ENCODE results near the gene SNF8. TPM values are rescaled to one million over a fixed set of nuclear protein-coding genes. Genes with fewer than 3 reads are reported as not detected.

SNF8 gene
- total RNA-seq, 1 donor from 2014 or later = 36.5 TPM

DNA sequence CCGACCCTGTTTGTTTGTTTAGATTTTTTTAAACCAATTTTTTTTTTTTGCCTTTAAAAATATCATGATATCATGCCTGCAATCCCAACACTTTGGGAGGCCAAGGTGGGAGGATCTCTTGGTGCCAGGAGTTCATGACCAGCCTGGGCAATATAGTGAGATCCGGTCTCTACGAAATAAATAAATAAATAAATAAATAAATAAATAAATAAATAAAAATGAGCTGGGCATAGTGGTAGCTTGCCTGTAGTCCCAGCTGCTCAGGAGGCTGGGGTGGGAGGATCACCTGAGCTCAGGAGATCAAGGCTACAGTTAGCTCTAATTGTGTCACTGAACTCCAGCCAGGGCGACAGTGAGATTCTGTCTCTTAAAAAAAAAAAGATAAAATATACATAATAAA lies 44.5 kb upstream of the SNF8 start:
- Histone ChIP-seq H3K27ac (no peak overlapping the region), H3K27me3 (peaks cover 8% of the 10 kb centered on the region), H3K4me1 (no peaks in the 10 kb centered on the region), H3K9me3 (no peaks in the 10 kb centered on the region), H3K4me3 (no peak overlapping the region), H3K36me3 (no peaks in the 10 kb centered on the region)
- intact Hi-C loops (cut with DNase I) = no loop called here
- DNase-seq (ENCODE audit: low spot score in 2 of 2) = no peak
- TF ChIP-seq, protein P1, sequence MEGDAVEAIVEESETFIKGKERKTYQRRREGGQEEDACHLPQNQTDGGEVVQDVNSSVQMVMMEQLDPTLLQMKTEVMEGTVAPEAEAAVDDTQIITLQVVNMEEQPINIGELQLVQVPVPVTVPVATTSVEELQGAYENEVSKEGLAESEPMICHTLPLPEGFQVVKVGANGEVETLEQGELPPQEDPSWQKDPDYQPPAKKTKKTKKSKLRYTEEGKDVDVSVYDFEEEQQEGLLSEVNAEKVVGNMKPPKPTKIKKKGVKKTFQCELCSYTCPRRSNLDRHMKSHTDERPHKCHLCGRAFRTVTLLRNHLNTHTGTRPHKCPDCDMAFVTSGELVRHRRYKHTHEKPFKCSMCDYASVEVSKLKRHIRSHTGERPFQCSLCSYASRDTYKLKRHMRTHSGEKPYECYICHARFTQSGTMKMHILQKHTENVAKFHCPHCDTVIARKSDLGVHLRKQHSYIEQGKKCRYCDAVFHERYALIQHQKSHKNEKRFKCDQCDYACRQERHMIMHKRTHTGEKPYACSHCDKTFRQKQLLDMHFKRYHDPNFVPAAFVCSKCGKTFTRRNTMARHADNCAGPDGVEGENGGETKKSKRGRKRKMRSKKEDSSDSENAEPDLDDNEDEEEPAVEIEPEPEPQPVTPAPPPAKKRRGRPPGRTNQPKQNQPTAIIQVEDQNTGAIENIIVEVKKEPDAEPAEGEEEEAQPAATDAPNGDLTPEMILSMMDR (IDR thresholded peaks at IDR 0.05) = no peak

- DNase-seq (ENCODE audit: low spot score in 2 of 2) = peak in 1 of 2 donors; percentile 19
- Histone ChIP-seq H3K27ac (no peak overlapping the region), H3K4me3 (no peak overlapping the region), H3K4me1 (no peaks in the 10 kb centered on the region), H3K9me3 (peaks cover 0 to 4% of the 10 kb centered on the region in 2 donors), H3K27me3 (no peaks in the 10 kb centered on the region), H3K36me3 (no peaks in the 10 kb centered on the region)
- intact Hi-C loops (cut with DNase I) = no loop called here
- TF ChIP-seq, protein P1 (IDR thresholded peaks at IDR 0.05) = no peak
Measured at GRCh38 chr17:48985436-48986245, 41.0 kb upstream of the SNF8 start.

DNA sequence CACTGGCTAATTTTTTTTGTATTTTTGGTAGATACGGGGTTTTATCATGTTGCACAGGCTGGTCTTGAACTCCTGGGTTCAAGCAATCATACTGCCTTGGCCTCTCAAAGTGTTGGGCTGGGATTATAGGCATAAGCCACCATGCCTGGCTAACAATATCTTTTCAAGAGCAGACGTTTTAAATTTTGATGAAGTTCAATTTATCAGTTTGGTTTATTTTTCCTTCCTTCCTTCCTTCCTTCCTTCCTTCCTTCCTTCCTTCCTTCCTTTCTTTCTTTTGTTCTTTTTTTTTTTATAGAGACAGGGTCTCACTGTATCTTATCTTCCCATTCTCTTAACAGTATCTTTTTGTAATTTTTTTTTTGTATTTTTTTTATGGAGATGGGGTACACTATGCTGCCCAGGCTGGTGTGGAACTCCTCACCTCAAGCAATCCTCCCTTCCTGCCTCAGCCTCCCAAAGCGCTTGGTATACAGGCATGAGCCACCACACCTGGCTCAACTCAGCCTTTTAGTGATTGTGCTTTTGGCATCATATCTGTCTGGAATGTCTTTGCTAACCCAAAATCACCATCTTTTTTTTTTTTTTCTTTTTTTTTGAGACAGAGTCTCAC lies 37.4 kb upstream of the SNF8 start:
- DNase-seq (ENCODE audit: low spot score in 2 of 2) = no peak
- no peaks in the 10 kb centered on the region for H3K4me1 ChIP-seq
- H3K4me3 ChIP-seq = no peak overlapping the region
- H3K9me3 ChIP-seq = peaks cover 0 to 4% of the 10 kb centered on the region in 2 donors
- no peak overlapping the region for H3K27ac ChIP-seq
- H3K27me3 ChIP-seq = no peaks in the 10 kb centered on the region
- intact Hi-C loops (cut with DNase I) = no loop called here
- H3K36me3 ChIP-seq = no peaks in the 10 kb centered on the region
- TF ChIP-seq, protein P1 (IDR thresholded peaks at IDR 0.05) = no peak

DNA sequence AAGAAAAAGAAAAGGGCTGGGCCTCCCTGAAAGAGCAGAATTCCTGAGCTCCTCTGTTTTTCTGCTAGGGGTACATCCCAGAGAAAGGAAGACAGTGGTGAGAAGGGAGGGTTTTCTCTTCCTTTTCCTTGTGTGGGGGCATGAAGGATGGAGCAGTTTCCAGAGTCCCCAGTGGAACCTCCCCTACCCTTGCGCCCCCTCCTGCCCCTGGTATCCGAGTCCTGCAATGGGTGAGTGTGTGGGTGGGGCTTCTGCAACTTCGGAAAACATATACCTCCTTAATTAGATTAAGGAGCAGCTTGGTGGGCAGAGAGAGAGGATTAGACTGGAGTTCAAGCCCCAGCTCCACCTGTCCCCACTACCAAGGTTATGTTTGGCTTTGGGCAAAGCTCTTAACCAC lies 29.2 kb upstream of the SNF8 start:
- Histone ChIP-seq H3K27me3 (no peaks in the 10 kb centered on the region), H3K36me3 (no peaks in the 10 kb centered on the region), H3K27ac (no peak overlapping the region), H3K4me3 (no peak overlapping the region), H3K4me1 (peaks cover 0 to 3% of the 10 kb centered on the region in 2 donors), H3K9me3 (no peaks in the 10 kb centered on the region)
- no peak for DNase-seq (ENCODE audit: low spot score in 2 of 2)
- TF ChIP-seq, protein P1 (IDR thresholded peaks at IDR 0.05) = no peak
- intact Hi-C loops (cut with DNase I) = no loop called here

GRCh38 chr17:48972749-48973097 lies 28.1 kb upstream of the SNF8 start:
- TF ChIP-seq, protein P1 (IDR thresholded peaks at IDR 0.05) = no peak
- Histone ChIP-seq H3K4me1 (peaks cover 0 to 3% of the 10 kb centered on the region in 2 donors), H3K9me3 (no peaks in the 10 kb centered on the region), H3K4me3 (no peak overlapping the region), H3K27ac (no peak overlapping the region), H3K27me3 (no peaks in the 10 kb centered on the region), H3K36me3 (no peaks in the 10 kb centered on the region)
- intact Hi-C loops (cut with DNase I) = no loop called here
- no peak for DNase-seq (ENCODE audit: low spot score in 2 of 2)

Measured in ascending aorta (tissue), 2 donors.